Measurements from ENCODE around the gene PHF2.

DNA sequence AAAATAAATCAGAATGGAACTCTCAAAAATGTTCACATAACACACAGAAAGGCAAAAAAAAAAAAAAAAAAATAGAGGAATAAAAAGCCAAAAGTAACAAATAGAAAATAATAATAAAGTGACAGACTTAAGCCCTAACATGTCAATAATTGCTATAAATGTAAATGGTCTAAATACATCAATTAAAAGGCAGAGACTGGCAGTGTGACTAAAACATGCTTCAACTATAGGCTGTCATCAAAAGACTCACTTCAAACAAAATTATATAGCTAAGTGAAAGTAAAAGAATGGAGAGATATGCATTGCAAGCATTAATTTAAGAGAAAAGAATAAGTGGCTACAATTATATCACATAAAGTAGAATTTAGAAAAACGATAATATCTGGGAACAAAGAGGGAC, 114.2 kb downstream of the PHF2 start:
- TF ChIP-seq, protein P1, sequence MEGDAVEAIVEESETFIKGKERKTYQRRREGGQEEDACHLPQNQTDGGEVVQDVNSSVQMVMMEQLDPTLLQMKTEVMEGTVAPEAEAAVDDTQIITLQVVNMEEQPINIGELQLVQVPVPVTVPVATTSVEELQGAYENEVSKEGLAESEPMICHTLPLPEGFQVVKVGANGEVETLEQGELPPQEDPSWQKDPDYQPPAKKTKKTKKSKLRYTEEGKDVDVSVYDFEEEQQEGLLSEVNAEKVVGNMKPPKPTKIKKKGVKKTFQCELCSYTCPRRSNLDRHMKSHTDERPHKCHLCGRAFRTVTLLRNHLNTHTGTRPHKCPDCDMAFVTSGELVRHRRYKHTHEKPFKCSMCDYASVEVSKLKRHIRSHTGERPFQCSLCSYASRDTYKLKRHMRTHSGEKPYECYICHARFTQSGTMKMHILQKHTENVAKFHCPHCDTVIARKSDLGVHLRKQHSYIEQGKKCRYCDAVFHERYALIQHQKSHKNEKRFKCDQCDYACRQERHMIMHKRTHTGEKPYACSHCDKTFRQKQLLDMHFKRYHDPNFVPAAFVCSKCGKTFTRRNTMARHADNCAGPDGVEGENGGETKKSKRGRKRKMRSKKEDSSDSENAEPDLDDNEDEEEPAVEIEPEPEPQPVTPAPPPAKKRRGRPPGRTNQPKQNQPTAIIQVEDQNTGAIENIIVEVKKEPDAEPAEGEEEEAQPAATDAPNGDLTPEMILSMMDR (conservative IDR thresholded peaks at IDR 0.05) = no peak
- TF ChIP-seq EZH2 (IDR thresholded peaks at IDR 0.05; ENCODE audit: low read depth) = no peak
